Erythroblast (primary cell): ENCODE measurements around the gene FOXS1.

Experiments used
- GATA1 ChIP-seq: IDR thresholded peaks from 2 replicates; pipeline ENCODE4 v1.6.1; 2011; ENCODE audit warnings: low read depth, mild to moderate bottlenecking, control low read depth, low read length, moderate library complexity
- POLR2A ChIP-seq: IDR thresholded peaks from 2 replicates; pipeline ENCODE4 v1.6.1; 2011; ENCODE audit warnings: mild to moderate bottlenecking, low read length

DNA sequence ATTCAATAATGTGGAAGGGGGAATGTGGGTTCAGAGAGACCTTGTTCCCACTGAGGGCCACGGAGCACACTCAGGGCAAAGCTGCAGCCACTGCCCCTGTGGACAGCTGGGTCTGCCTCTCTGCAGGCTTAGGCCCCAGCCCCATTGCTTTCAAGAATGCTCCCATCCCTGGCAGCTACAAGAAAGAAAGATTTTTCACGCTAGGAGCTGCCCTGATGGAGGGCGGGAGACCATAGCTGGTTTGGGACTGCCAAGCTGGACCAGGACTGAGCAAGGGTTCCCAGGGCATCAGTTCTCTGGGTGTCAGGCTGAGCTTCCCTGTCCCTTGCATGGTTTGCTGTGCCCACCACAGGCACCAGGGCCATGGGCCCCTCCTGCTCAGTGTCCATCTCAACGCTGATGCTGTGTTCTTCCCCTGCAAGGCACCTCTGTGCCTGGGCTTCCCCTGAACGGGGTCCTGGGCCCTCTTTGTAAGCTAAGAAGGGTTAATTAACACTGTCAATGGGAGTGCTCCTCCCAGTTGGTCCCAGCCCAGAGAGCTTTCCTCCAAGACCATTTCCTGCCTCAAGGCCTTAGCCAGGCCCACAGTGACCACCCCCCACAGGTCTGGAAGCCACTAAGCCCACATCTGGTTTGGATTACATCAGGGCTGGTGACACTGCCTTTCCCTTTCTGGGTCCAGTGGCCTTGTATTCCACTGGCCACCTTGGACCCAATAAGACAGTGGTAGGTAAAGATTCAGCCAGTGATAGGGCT lies 8.4 kb downstream of the FOXS1 start:
- TF ChIP-seq POLR2A (no peak), GATA1 (no peak)
